Endodermal cell (in vitro differentiated cells): ENCODE data around the gene KLF15. TPM values are rescaled to one million over a fixed set of nuclear protein-coding genes. Genes with fewer than 3 reads are reported as not detected.

ENCODE experiments used
- DNase-seq: peaks from one replicate; pipeline ENCODE4 v3.0.0-alpha.2; 2017
- H3K27ac ChIP-seq: 2 replicates; pipeline ENCODE4 v1.5.1; 2013; ENCODE audit warnings: mild to moderate bottlenecking, low read depth, low read length, moderate library complexity
- H3K27me3 ChIP-seq: 2 replicates; pipeline ENCODE4 v1.6.1; 2013; ENCODE audit warnings: mild to moderate bottlenecking, low read length, moderate library complexity; ENCODE audit not compliant: insufficient read depth, control insufficient read depth, poor library complexity, severe bottlenecking
- H3K36me3 ChIP-seq: 2 replicates; pipeline ENCODE4 v1.7.0; 2013; ENCODE audit warnings: mild to moderate bottlenecking, low read length, moderate library complexity; ENCODE audit not compliant: control insufficient read depth, insufficient read depth
- H3K4me1 ChIP-seq: one replicate; pipeline ENCODE4 v1.7.0; 2013; ENCODE audit warnings: low read length; ENCODE audit not compliant: control insufficient read depth, insufficient read depth
- H3K4me3 ChIP-seq: 2 replicates; pipeline ENCODE4 v1.5.1; 2013; ENCODE audit warnings: mild to moderate bottlenecking, low read length, moderate library complexity
- H3K9ac ChIP-seq: 2 replicates; pipeline ENCODE4 v1.6.1; 2013; ENCODE audit warnings: mild to moderate bottlenecking, low read length, moderate library complexity; ENCODE audit not compliant: poor library complexity, severe bottlenecking; ENCODE audit errors: extremely low read depth
- H3K9me3 ChIP-seq: 2 replicates; pipeline ENCODE4 v1.6.1; 2013; ENCODE audit warnings: mild to moderate bottlenecking, low read length, moderate library complexity; ENCODE audit not compliant: control insufficient read depth
- H3K27ac Mint-ChIP-seq: 2 replicates; pipeline ENCODE4 v1.8.0; 2020; ENCODE audit warnings: mixed read lengths
- H3K27me3 Mint-ChIP-seq: 2 replicates; pipeline ENCODE4 v1.8.0; 2021; ENCODE audit warnings: mild to moderate bottlenecking, mixed read lengths; ENCODE audit not compliant: insufficient read depth
- H3K36me3 Mint-ChIP-seq: 2 replicates; pipeline ENCODE4 v1.8.0; 2020; ENCODE audit warnings: low read depth, mixed read lengths
- H3K4me1 Mint-ChIP-seq: 2 replicates; pipeline ENCODE4 v1.8.0; 2020; ENCODE audit warnings: mixed read lengths
- H3K4me3 Mint-ChIP-seq: 2 replicates; pipeline ENCODE4 v1.8.0; 2020; ENCODE audit warnings: mild to moderate bottlenecking, moderate library complexity, mixed read lengths
- H3K9me3 Mint-ChIP-seq: 2 replicates; pipeline ENCODE4 v1.8.0; 2020; ENCODE audit warnings: mild to moderate bottlenecking, mixed read lengths
- WGBS, 2 experiments: methylation state at CpG; one replicate each; pipeline versions ENCODE4 v1.1.5 to v1.1.7; 2013; ENCODE audit warnings: missing lambda C conversion rate in 2 of 2, mixed read lengths in 1 of 2; ENCODE audit not compliant: insufficient coverage in 1 of 2, insufficient read length in 1 of 2; 5-methylcytosine and 5-hydroxymethylcytosine counted together
- total RNA-seq, 2 donors: library from RNA; stranded (reverse); fragmentation: NEBNext Ultra II Directional in 1 of 2; extraction: Animal tissue kit (Norgen Biotek cat#: 25700) in 1 of 2; gene quantifications; 2 replicates in 1 of 2; 3 replicates in 1 of 2; pipeline ENCODE4 v1.2.1, GENCODE V29; 2021
- TF ChIP-seq, protein P1 (sequence below): fragments of 200-600 bp; sonication (generic); conservative IDR thresholded peaks from 2 replicates; pipeline ENCODE4 v1.5.0; 2021; ENCODE audit warnings: antibody characterized with exemption, mild to moderate bottlenecking

KLF15 gene
- total RNA-seq, 2 donors from 2014 or later = 20.7 to 31.1 TPM

DNA sequence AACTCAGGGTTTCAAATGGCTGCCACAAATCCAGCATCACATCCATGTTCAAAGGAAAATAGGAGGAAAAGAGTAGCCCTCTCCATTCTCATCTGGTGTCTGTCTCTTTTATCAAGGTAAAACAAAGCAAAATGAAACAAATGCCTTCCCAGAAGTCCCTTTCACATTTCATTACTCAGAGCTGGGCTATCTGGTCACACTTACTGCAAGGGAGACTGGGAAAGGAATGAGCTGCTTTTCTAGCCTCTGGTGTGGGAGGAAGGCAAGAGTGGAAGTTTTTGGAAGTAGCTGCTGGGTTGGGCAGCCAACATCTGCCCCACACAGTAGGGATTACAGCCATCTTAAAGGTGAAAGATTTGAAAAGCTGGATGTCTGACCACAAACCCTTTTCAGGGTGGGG lies 51.8 kb downstream of the KLF15 start:
- Histone ChIP-seq H3K27ac (no peak overlapping the region), H3K4me3 (no peak overlapping the region), H3K4me1 (no peaks in the 10 kb centered on the region), H3K9me3 (peaks cover 22% of the 10 kb centered on the region), H3K27me3 (no peaks in the 10 kb centered on the region), H3K36me3 (no peaks in the 10 kb centered on the region), H3K9ac (no peak overlapping the region)
- DNase-seq = no peak
- Mint-ChIP-seq H3K4me1 (peaks cover 1% of the 10 kb centered on the region), H3K36me3 (no peaks in the 10 kb centered on the region), H3K27me3 (peaks cover 6% of the 10 kb centered on the region), H3K27ac (no peak overlapping the region), H3K4me3 (no peak overlapping the region), H3K9me3 (peaks cover 16% of the 10 kb centered on the region)
- TF ChIP-seq, protein P1, sequence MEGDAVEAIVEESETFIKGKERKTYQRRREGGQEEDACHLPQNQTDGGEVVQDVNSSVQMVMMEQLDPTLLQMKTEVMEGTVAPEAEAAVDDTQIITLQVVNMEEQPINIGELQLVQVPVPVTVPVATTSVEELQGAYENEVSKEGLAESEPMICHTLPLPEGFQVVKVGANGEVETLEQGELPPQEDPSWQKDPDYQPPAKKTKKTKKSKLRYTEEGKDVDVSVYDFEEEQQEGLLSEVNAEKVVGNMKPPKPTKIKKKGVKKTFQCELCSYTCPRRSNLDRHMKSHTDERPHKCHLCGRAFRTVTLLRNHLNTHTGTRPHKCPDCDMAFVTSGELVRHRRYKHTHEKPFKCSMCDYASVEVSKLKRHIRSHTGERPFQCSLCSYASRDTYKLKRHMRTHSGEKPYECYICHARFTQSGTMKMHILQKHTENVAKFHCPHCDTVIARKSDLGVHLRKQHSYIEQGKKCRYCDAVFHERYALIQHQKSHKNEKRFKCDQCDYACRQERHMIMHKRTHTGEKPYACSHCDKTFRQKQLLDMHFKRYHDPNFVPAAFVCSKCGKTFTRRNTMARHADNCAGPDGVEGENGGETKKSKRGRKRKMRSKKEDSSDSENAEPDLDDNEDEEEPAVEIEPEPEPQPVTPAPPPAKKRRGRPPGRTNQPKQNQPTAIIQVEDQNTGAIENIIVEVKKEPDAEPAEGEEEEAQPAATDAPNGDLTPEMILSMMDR = no peak

DNA sequence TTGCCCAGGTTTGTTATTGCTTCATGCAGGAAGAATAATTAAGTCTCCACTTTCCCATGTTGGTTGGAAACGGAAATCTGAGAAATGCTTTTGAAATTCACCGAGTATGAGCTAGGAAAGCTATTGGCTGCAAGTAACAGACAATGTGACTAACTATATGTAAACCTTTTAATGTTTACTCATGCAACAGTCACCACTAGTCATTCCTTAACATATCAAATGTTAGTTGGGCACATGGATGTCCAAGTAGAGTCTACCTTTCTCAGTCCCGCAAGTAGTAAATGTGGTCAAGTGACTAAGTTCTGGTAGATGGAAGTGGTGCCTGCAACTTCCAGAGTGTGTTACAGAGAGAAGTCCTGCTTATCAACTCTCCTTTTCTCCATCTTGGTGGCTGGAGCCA lies 52.5 kb downstream of the KLF15 start:
- H3K27ac Mint-ChIP-seq = no peak overlapping the region
- H3K4me3 ChIP-seq = no peak overlapping the region
- peaks cover 22% of the 10 kb centered on the region for H3K9me3 ChIP-seq
- no peaks in the 10 kb centered on the region for H3K27me3 ChIP-seq
- H3K36me3 Mint-ChIP-seq = no peaks in the 10 kb centered on the region
- WGBS, 2 experiments = 94 to 100% methylated on average over 1 to 3 of the region's 3 CpGs
- no peak overlapping the region for H3K4me3 Mint-ChIP-seq
- no peaks in the 10 kb centered on the region for H3K36me3 ChIP-seq
- peaks cover 15% of the 10 kb centered on the region for H3K9me3 Mint-ChIP-seq
- H3K4me1 Mint-ChIP-seq = peaks cover 1% of the 10 kb centered on the region
- H3K4me1 ChIP-seq = no peaks in the 10 kb centered on the region
- DNase-seq = no peak
- H3K9ac ChIP-seq = no peak overlapping the region
- H3K27ac ChIP-seq = no peak overlapping the region
- H3K27me3 Mint-ChIP-seq = peaks cover 7% of the 10 kb centered on the region
- TF ChIP-seq, protein P1 = no peak

DNA sequence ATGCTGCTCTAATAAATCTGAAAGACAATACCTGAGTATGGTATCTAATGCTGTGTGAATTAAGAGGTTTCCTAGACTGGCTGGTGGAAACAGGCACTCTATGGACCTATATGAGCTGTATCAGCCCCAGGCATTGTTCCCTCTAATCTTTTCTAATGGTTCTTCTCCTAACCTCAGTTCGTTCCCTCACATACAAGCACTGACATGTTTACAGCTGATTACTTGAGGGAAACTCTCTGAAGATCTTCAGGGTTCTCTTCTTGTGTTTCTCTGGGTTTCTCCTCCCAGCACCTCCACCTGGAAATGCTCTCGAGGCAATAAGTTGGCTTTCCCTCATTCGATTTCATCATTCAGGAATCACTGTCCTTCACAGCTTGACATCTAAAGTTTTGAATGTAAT lies 52.9 kb downstream of the KLF15 start:
- Mint-ChIP-seq H3K9me3 (peaks cover 15% of the 10 kb centered on the region), H3K4me1 (peaks cover 1% of the 10 kb centered on the region), H3K27ac (no peak overlapping the region), H3K27me3 (peaks cover 7% of the 10 kb centered on the region), H3K4me3 (no peak overlapping the region), H3K36me3 (no peaks in the 10 kb centered on the region)
- TF ChIP-seq, protein P1 = no peak
- no peak overlapping the region for H3K27ac ChIP-seq
- DNase-seq = no peak
- no peaks in the 10 kb centered on the region for H3K36me3 ChIP-seq
- 93 to 96% methylated on average over 2 to 3 of the region's 3 CpGs for WGBS, 2 experiments
- H3K9me3 ChIP-seq = peaks cover 22% of the 10 kb centered on the region
- no peak overlapping the region for H3K4me3 ChIP-seq
- H3K4me1 ChIP-seq = no peaks in the 10 kb centered on the region
- no peak overlapping the region for H3K9ac ChIP-seq
- no peaks in the 10 kb centered on the region for H3K27me3 ChIP-seq
